WTC11 (cell line): ENCODE results near the gene ANKRD37.

ENCODE experiments used
- CTCF ChIP-seq: fragments of 200-600 bp; IDR thresholded peaks from 2 replicates; pipeline ENCODE4 v1.8.0; 2022; ENCODE audit warnings: antibody characterized with exemption
- E2F1 ChIP-seq: sonication (generic); formaldehyde crosslinking; IDR thresholded peaks from 2 replicates; pipeline ENCODE4 v1.8.0; 2022; ENCODE audit warnings: mild to moderate bottlenecking, missing genetic modification reagents
- IRF2 ChIP-seq: sonication (generic); formaldehyde crosslinking; IDR thresholded peaks from 2 replicates; pipeline ENCODE4 v1.8.0; 2022; ENCODE audit warnings: low read depth, missing genetic modification reagents, borderline replicate concordance
- MLX ChIP-seq: sonication (generic); formaldehyde crosslinking; IDR thresholded peaks from 2 replicates; pipeline ENCODE4 v1.8.1; 2023; ENCODE audit warnings: mild to moderate bottlenecking, missing genetic modification reagents, moderate library complexity
- NFYB ChIP-seq: sonication (generic); formaldehyde crosslinking; conservative IDR thresholded peaks from 2 replicates; pipeline ENCODE4 v1.8.0; 2022; ENCODE audit warnings: low read depth, missing genetic modification reagents
- STAT6 ChIP-seq: sonication (generic); formaldehyde crosslinking; conservative IDR thresholded peaks from 2 replicates; pipeline ENCODE4 v1.8.1; 2023; ENCODE audit warnings: mild to moderate bottlenecking, low read depth, missing genetic modification reagents, moderate library complexity

GRCh38 chr4:185424905-185425646 is 28.4 kb downstream of the ANKRD37 start:
- TF ChIP-seq STAT6 (CRISPR knock-in tag) (no peak), E2F1 (CRISPR knock-in tag) (no peak), CTCF (no peak), MLX (CRISPR knock-in tag) (no peak), IRF2 (CRISPR knock-in tag) (no peak), NFYB (CRISPR knock-in tag) (no peak)
